ENCODE results near the gene CTDSP2.

GRCh38 chr12:57891542-57892228 is 45.2 kb upstream of the CTDSP2 start:
- TF ChIP-seq REST (IDR thresholded peaks at IDR 0.05; ENCODE audit: low read depth) (no peak), EP300 (IDR thresholded peaks at IDR 0.05; ENCODE audit: borderline replicate concordance) (no peak), TEAD4 (IDR thresholded peaks at IDR 0.05) (no peak), TAF1 (IDR thresholded peaks at IDR 0.05; ENCODE audit: low read depth) (no peak), FOXM1 (IDR thresholded peaks at IDR 0.05; ENCODE audit: borderline replicate concordance, low read depth) (no peak)

Data from Ishikawa (cell line).